HAP-1 (cell line): ENCODE measurements around the gene TAS2R41.

Experiments
- DNase-seq, 2 experiments: peaks; one replicate each; pipeline ENCODE4 v3.0.0-alpha.2; 2016 to 2020; ENCODE audit warnings: low spot score in 2 of 2
- H3K27me3 ChIP-seq: fragments of 250-450 bp; sonication (Bioruptor Pico); 2 replicates; pipeline ENCODE4 v1.5.1; 2020; ENCODE audit warnings: low read depth, mild to moderate bottlenecking, moderate library complexity
- H3K36me3 ChIP-seq: fragments of 250-450 bp; sonication (Bioruptor Pico); replicated peaks from 2 replicates; pipeline ENCODE4 v1.5.1; 2020; ENCODE audit warnings: mild to moderate bottlenecking
- H3K4me1 ChIP-seq: fragments of 250-450 bp; sonication (Bioruptor Pico); 2 replicates; pipeline ENCODE4 v1.5.1; 2020; ENCODE audit warnings: mild to moderate bottlenecking
- H3K4me3 ChIP-seq: fragments of 250-450 bp; sonication (Bioruptor Pico); 2 replicates; pipeline ENCODE4 v1.5.1; 2020; ENCODE audit warnings: mild to moderate bottlenecking, moderate library complexity
- H3K9me3 ChIP-seq: fragments of 250-450 bp; sonication (Bioruptor Pico); 2 replicates; pipeline ENCODE4 v1.5.1; 2020; ENCODE audit warnings: mild to moderate bottlenecking, moderate library complexity
- in situ Hi-C: fragments of 300-500 bp; cut with MboI; formaldehyde crosslinking; loops from 3 replicates; pipeline ENCODE4 v1.14.3; 2020; ENCODE audit warnings: low sequenced_read_pairs, inconsistent platforms, mixed read lengths

Gene TAS2R41

GRCh38 chr7:143447466-143447865, 30.2 kb upstream of the TAS2R41 start:
- Histone ChIP-seq H3K9me3 (no peaks in the 10 kb centered on the region), H3K4me3 (no peak overlapping the region), H3K36me3 (no peaks in the 10 kb centered on the region), H3K27me3 (0 out of 2 replicates have a peak, but pooled peaks cover 2% of the 10 kb centered on the region), H3K4me1 (no peaks in the 10 kb centered on the region)
- in situ Hi-C loops, result no loop called here
- DNase-seq, result no peak

- Histone ChIP-seq H3K9me3 (no peaks in the 10 kb centered on the region), H3K27me3 (0 out of 2 replicates have a peak, but pooled peaks cover 2% of the 10 kb centered on the region), H3K4me3 (no peak overlapping the region), H3K4me1 (no peaks in the 10 kb centered on the region), H3K36me3 (no peaks in the 10 kb centered on the region)
- in situ Hi-C loops, result no loop called here
- DNase-seq, result no peak
These were observed 29.2 kb upstream of the TAS2R41 start for GRCh38 chr7:143448429-143448828.

GRCh38 chr7:143449793-143450192, 27.9 kb upstream of the TAS2R41 start:
- no peak for DNase-seq
- no peaks in the 10 kb centered on the region for H3K4me1 ChIP-seq
- H3K36me3 ChIP-seq, result no peaks in the 10 kb centered on the region
- 0 out of 2 replicates have a peak, but pooled peaks cover 2% of the 10 kb centered on the region for H3K27me3 ChIP-seq
- no peak overlapping the region for H3K4me3 ChIP-seq
- in situ Hi-C loops, result no loop called here
- H3K9me3 ChIP-seq, result no peaks in the 10 kb centered on the region

- Histone ChIP-seq H3K27me3 (0 out of 2 replicates have a peak, but pooled peaks cover 2% of the 10 kb centered on the region), H3K36me3 (no peaks in the 10 kb centered on the region), H3K9me3 (no peaks in the 10 kb centered on the region), H3K4me3 (no peak overlapping the region), H3K4me1 (no peaks in the 10 kb centered on the region)
- in situ Hi-C loops, result no loop called here
- no peak for DNase-seq
These were observed 26.6 kb upstream of the TAS2R41 start for GRCh38 chr7:143451122-143451521.

GRCh38 chr7:143451746-143452145, 25.9 kb upstream of the TAS2R41 start:
- DNase-seq, result no peak
- in situ Hi-C loops, result no loop called here
- Histone ChIP-seq H3K9me3 (no peaks in the 10 kb centered on the region), H3K27me3 (0 out of 2 replicates have a peak, but pooled peaks cover 2% of the 10 kb centered on the region), H3K4me1 (no peaks in the 10 kb centered on the region), H3K4me3 (no peak overlapping the region), H3K36me3 (no peaks in the 10 kb centered on the region)

- Histone ChIP-seq H3K27me3 (0 out of 2 replicates have a peak, but pooled peaks cover 2% of the 10 kb centered on the region), H3K9me3 (no peaks in the 10 kb centered on the region), H3K36me3 (no peaks in the 10 kb centered on the region), H3K4me1 (no peaks in the 10 kb centered on the region), H3K4me3 (no peak overlapping the region)
- in situ Hi-C loops, result no loop called here
- no peak for DNase-seq
These were observed 25.2 kb upstream of the TAS2R41 start for GRCh38 chr7:143452495-143452894.

- in situ Hi-C loops, result no loop called here
- Histone ChIP-seq H3K4me1 (no peaks in the 10 kb centered on the region), H3K9me3 (no peaks in the 10 kb centered on the region), H3K4me3 (no peak overlapping the region), H3K36me3 (no peaks in the 10 kb centered on the region), H3K27me3 (0 out of 2 replicates have a peak, but pooled peaks cover 2% of the 10 kb centered on the region)
- DNase-seq, result no peak
These were observed 23.5 kb upstream of the TAS2R41 start for GRCh38 chr7:143454091-143454680.

- no peaks in the 10 kb centered on the region for H3K36me3 ChIP-seq
- no peaks in the 10 kb centered on the region for H3K9me3 ChIP-seq
- H3K27me3 ChIP-seq, result no peaks in the 10 kb centered on the region
- DNase-seq, result no peak
- in situ Hi-C loops, result no loop called here
- H3K4me3 ChIP-seq, result no peak overlapping the region
- no peaks in the 10 kb centered on the region for H3K4me1 ChIP-seq
These were observed 22.2 kb upstream of the TAS2R41 start for GRCh38 chr7:143455491-143455890.

GRCh38 chr7:143455942-143456341, 21.7 kb upstream of the TAS2R41 start:
- DNase-seq, result no peak
- Histone ChIP-seq H3K4me3 (no peak overlapping the region), H3K36me3 (no peaks in the 10 kb centered on the region), H3K27me3 (no peaks in the 10 kb centered on the region), H3K4me1 (no peaks in the 10 kb centered on the region), H3K9me3 (no peaks in the 10 kb centered on the region)
- in situ Hi-C loops, result no loop called here

GRCh38 chr7:143456992-143457793, 20.5 kb upstream of the TAS2R41 start:
- Histone ChIP-seq H3K27me3 (no peaks in the 10 kb centered on the region), H3K9me3 (no peaks in the 10 kb centered on the region), H3K4me1 (no peaks in the 10 kb centered on the region), H3K4me3 (no peak overlapping the region), H3K36me3 (no peaks in the 10 kb centered on the region)
- no peak for DNase-seq
- in situ Hi-C loops, result no loop called here

- no peaks in the 10 kb centered on the region for H3K27me3 ChIP-seq
- DNase-seq, result no peak
- no peak overlapping the region for H3K4me3 ChIP-seq
- no peaks in the 10 kb centered on the region for H3K4me1 ChIP-seq
- no peaks in the 10 kb centered on the region for H3K9me3 ChIP-seq
- in situ Hi-C loops, result no loop called here
- no peaks in the 10 kb centered on the region for H3K36me3 ChIP-seq
These were observed 19.4 kb upstream of the TAS2R41 start for GRCh38 chr7:143458263-143458662.

GRCh38 chr7:143458681-143459080, 19.0 kb upstream of the TAS2R41 start:
- no peaks in the 10 kb centered on the region for H3K27me3 ChIP-seq
- no peak for DNase-seq
- in situ Hi-C loops, result no loop called here
- H3K4me3 ChIP-seq, result no peak overlapping the region
- no peaks in the 10 kb centered on the region for H3K36me3 ChIP-seq
- no peaks in the 10 kb centered on the region for H3K9me3 ChIP-seq
- H3K4me1 ChIP-seq, result no peaks in the 10 kb centered on the region

GRCh38 chr7:143459359-143459758, 18.3 kb upstream of the TAS2R41 start:
- Histone ChIP-seq H3K36me3 (no peaks in the 10 kb centered on the region), H3K9me3 (no peaks in the 10 kb centered on the region)
- in situ Hi-C loops, result no loop called here

GRCh38 chr7:143460271-143460979, 17.2 kb upstream of the TAS2R41 start:
- DNase-seq, result no peak
- Histone ChIP-seq H3K4me3 (no peak overlapping the region), H3K4me1 (no peaks in the 10 kb centered on the region), H3K27me3 (no peaks in the 10 kb centered on the region), H3K36me3 (no peaks in the 10 kb centered on the region), H3K9me3 (no peaks in the 10 kb centered on the region)
- in situ Hi-C loops, result no loop called here

More at GRCh38 chr7:143459359-143459758, 18.3 kb upstream of the TAS2R41 start:
- Histone ChIP-seq H3K27me3 (no peaks in the 10 kb centered on the region), H3K4me1 (no peaks in the 10 kb centered on the region), H3K4me3 (no peak overlapping the region)
- no peak for DNase-seq
